ENCODE measurements around the gene EGF. TPM values are rescaled to one million over a fixed set of nuclear protein-coding genes. Genes with fewer than 3 reads are reported as not detected.
"Not testable (repeated sequence)": the region's sequence is repeated elsewhere in the genome, so short reads cannot be mapped to it uniquely, and the experiment has no call there.

Gene EGF
- not detected in 2 replicates for total RNA-seq

GRCh38 chr4:109912706-109913595 lies at the start of gene EGF:
EGF (plus strand) TSS chr4:109912883; CDS start chr4:109913336, 453 bp downstream.
- intact Hi-C loops (cut with micrococcal nuclease) = no loop called here

- intact Hi-C loops (cut with micrococcal nuclease) = no loop called here
These were observed 48.5 kb upstream of the EGF start for GRCh38 chr4:109864134-109864533.

GRCh38 chr4:109870061-109870460 lies 42.6 kb upstream of the EGF start:
- intact Hi-C loops (cut with micrococcal nuclease) = no loop called here

- intact Hi-C loops (cut with micrococcal nuclease) = no loop called here
These were observed 40.6 kb upstream of the EGF start for GRCh38 chr4:109872065-109872464.

GRCh38 chr4:109872950-109873656 lies 39.6 kb upstream of the EGF start:
- intact Hi-C loops (cut with micrococcal nuclease) = no loop called here

GRCh38 chr4:109873791-109874514 lies 38.7 kb upstream of the EGF start:
- intact Hi-C loops (cut with micrococcal nuclease) = no loop called here

GRCh38 chr4:109875106-109875505 lies 37.6 kb upstream of the EGF start:
- intact Hi-C loops (cut with micrococcal nuclease) = no loop called here

- intact Hi-C loops (cut with micrococcal nuclease) = not testable (repeated sequence)
These were observed 37.1 kb upstream of the EGF start for GRCh38 chr4:109875553-109875952.

GRCh38 chr4:109876634-109877265 lies 35.9 kb upstream of the EGF start:
- intact Hi-C loops (cut with micrococcal nuclease) = no loop called here

- intact Hi-C loops (cut with micrococcal nuclease) = no loop called here
These were observed 35.3 kb upstream of the EGF start for GRCh38 chr4:109877400-109877799.

GRCh38 chr4:109878355-109878754 lies 34.3 kb upstream of the EGF start:
- intact Hi-C loops (cut with micrococcal nuclease) = no loop called here

GRCh38 chr4:109879081-109879480 lies 33.6 kb upstream of the EGF start:
- intact Hi-C loops (cut with micrococcal nuclease) = no loop called here

- intact Hi-C loops (cut with micrococcal nuclease) = no loop called here
These were observed 32.9 kb upstream of the EGF start for GRCh38 chr4:109879636-109880314.

GRCh38 chr4:109886303-109886702 lies 26.4 kb upstream of the EGF start:
- intact Hi-C loops (cut with micrococcal nuclease) = no loop called here

GRCh38 chr4:109887071-109887470 lies 25.6 kb upstream of the EGF start:
- intact Hi-C loops (cut with micrococcal nuclease) = no loop called here

- intact Hi-C loops (cut with micrococcal nuclease) = no loop called here
These were observed 22.6 kb upstream of the EGF start for GRCh38 chr4:109890076-109890475.

GRCh38 chr4:109902559-109903251 lies 10.0 kb upstream of the EGF start:
- intact Hi-C loops (cut with micrococcal nuclease) = no loop called here

- intact Hi-C loops (cut with micrococcal nuclease) = no loop called here
These were observed 4.0 kb upstream of the EGF start for GRCh38 chr4:109908731-109909130.

- intact Hi-C loops (cut with micrococcal nuclease) = no loop called here
These were observed 2.4 kb upstream of the EGF start for GRCh38 chr4:109910256-109910655.

- intact Hi-C loops (cut with micrococcal nuclease) = no loop called here
These were observed 1.0 kb downstream of the EGF start for GRCh38 chr4:109913596-109914241.
